ENCODE data around the gene SH3PXD2A. TPM values are rescaled to one million over a fixed set of nuclear protein-coding genes. Genes with fewer than 3 reads are reported as not detected.

The SH3PXD2A gene
- total RNA-seq, 4 donors from 2014 or later: 12.1 to 68.5 (median 21.7) TPM

GRCh38 chr10:103696094-103696410 is 159.3 kb downstream of the SH3PXD2A start:
- Histone ChIP-seq H3K4me1 (peaks cover 7 to 60% (median 13%) of the 10 kb centered on the region in 4 donors), H3K27ac (peak overlapping the region in 3 of 4 donors; percentile 59 to 87 (median 73)), H3K9me3 (peaks cover 0 to 3% (median 0%) of the 10 kb centered on the region in 4 donors), H3K27me3 (no peaks in the 10 kb centered on the region), H3K4me3 (no peak overlapping the region), H3K36me3 (no peaks in the 10 kb centered on the region)
- no peak for DNase-seq
- TF ChIP-seq POLR2A (IDR thresholded peaks at IDR 0.05) (no peak), CTCF (IDR thresholded peaks at IDR 0.05) (no peak)

GRCh38 chr10:103695584-103696005 is 159.8 kb downstream of the SH3PXD2A start:
- no peak overlapping the region for H3K4me3 ChIP-seq
- H3K27me3 ChIP-seq: no peaks in the 10 kb centered on the region
- peak in 2 of 3 donors; percentile 83 to 87 for DNase-seq
- no peak for TF ChIP-seq CTCF (IDR thresholded peaks at IDR 0.05)
- no peak for TF ChIP-seq POLR2A (IDR thresholded peaks at IDR 0.05)
- no peaks in the 10 kb centered on the region for H3K36me3 ChIP-seq
- H3K9me3 ChIP-seq: peaks cover 0 to 3% (median 0%) of the 10 kb centered on the region in 4 donors
- H3K27ac ChIP-seq: peak overlapping the region in 3 of 4 donors; percentile 59 to 87 (median 73)
- H3K4me1 ChIP-seq: peaks cover 7 to 63% (median 13%) of the 10 kb centered on the region in 4 donors

GRCh38 chr10:103693812-103694205 is 161.6 kb downstream of the SH3PXD2A start:
- no peak for DNase-seq
- Histone ChIP-seq H3K27me3 (no peaks in the 10 kb centered on the region), H3K9me3 (peaks cover 0 to 3% (median 0%) of the 10 kb centered on the region in 4 donors), H3K4me3 (peak overlapping the region in 3 of 4 donors; percentile 51 to 56 (median 55)), H3K27ac (no peak overlapping the region), H3K36me3 (no peaks in the 10 kb centered on the region), H3K4me1 (peaks cover 7 to 67% (median 15%) of the 10 kb centered on the region in 4 donors)
- TF ChIP-seq CTCF (IDR thresholded peaks at IDR 0.05): no peak
- no peak for TF ChIP-seq POLR2A (IDR thresholded peaks at IDR 0.05)

DNA sequence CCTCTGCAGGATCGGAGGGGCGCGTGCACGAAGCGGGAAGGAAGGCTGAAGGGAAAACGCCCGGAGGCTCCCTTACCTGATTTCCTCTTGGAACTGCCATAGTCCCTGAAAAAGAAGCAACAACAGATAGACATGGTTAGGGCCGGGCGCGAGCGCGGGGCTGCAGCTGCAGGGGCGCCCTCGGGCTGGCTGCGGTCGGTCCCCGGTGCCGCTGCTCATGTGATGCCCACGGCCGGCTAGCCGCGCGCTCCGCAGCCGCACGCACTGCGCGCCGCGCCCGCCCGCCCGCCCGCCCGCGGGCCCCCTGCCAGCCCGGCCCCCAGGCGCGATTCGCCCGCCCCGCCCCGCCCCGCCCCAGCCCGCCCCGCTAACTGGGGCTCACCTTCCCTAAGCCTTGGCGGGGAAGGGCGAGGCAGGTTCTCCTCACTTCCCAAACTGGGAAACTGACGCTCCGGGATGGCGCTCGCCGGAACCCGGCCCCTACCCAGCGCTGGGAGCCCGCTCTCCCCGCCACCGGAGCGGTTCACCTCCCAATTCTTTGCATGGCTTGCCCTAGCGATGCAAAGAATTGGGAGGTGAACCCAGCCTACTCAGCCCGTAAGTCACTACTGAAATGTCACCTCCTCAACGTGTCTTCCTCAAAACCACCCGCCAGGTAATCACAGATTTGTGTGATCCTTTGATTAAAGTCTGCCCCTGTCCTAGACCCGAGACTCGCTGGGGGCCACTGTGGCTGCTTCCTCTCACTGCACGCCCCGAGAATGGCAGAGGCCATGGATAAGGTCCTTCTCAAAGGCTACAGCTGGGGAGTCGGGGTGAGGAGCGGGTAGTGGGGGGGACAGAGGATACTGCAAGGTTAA is 162.2 kb downstream of the SH3PXD2A start:
- Histone ChIP-seq H3K27ac (peak overlapping the region in 2 of 4 donors; percentile 40 to 64), H3K4me1 (peaks cover 7 to 73% (median 15%) of the 10 kb centered on the region in 4 donors), H3K9me3 (peaks cover 0 to 3% (median 0%) of the 10 kb centered on the region in 4 donors), H3K36me3 (no peaks in the 10 kb centered on the region), H3K27me3 (no peaks in the 10 kb centered on the region), H3K4me3 (peak overlapping the region; percentile 38 to 56 (median 53))
- TF ChIP-seq POLR2A (IDR thresholded peaks at IDR 0.05): no peak
- no peak for TF ChIP-seq CTCF (IDR thresholded peaks at IDR 0.05)
- peak in 2 of 3 donors; percentile 51 to 67 for DNase-seq

- Histone ChIP-seq H3K27me3 (no peaks in the 10 kb centered on the region), H3K36me3 (no peaks in the 10 kb centered on the region), H3K9me3 (peaks cover 0 to 3% (median 0%) of the 10 kb centered on the region in 4 donors), H3K4me1 (peaks cover 7 to 76% (median 15%) of the 10 kb centered on the region in 4 donors), H3K4me3 (peak overlapping the region; percentile 38 to 56 (median 53)), H3K27ac (peak overlapping the region in 2 of 4 donors; percentile 40 to 64)
- TF ChIP-seq CTCF (IDR thresholded peaks at IDR 0.05) (no peak), POLR2A (IDR thresholded peaks at IDR 0.05) (no peak)
- DNase-seq: peak in 1 of 3 donors; percentile 53
Observed at GRCh38 chr10:103692436-103692951, 162.9 kb downstream of the SH3PXD2A start.

Measured in Peyer's patch (tissue), 4 donors.